ENCODE data around the gene KIF18B. TPM values are rescaled to one million over a fixed set of nuclear protein-coding genes. Genes with fewer than 3 reads are reported as not detected.

KIF18B gene
- total and polyA plus RNA-seq, 2 donors (not counting 1 experiment from before 2014, with no cell fraction given), result 0.44 to 0.48 TPM

- peaks cover 4% of the 10 kb centered on the region for H4K20me1 ChIP-seq (ENCODE audit: control insufficient read depth, insufficient read depth, low read length, poor library complexity, severe bottlenecking)
- intact Hi-C loops (cut with micrococcal nuclease), result no loop called here
- Mint-ChIP-seq H3K4me3 (peak overlapping the region; percentile 72), H3K4me1 (peaks cover 40% of the 10 kb centered on the region), H3K27ac (no peak overlapping the region), H3K9me3 (ENCODE audit: insufficient read depth) (no peaks in the 10 kb centered on the region), H3K27me3 (peaks cover 55% of the 10 kb centered on the region)
- H3K36me3 ChIP-seq (replicated peaks in 1 of 2; ENCODE audit: control extremely low read depth in 1 of 2, control insufficient read depth in 1 of 2, extremely low read depth in 1 of 2, insufficient read depth in 2 of 2, low read length in 1 of 2), result no peaks in the 10 kb centered on the region
- DNase-seq (peak; percentile 29), ATAC-seq (ENCODE audit: low read depth) (no peak)
- H3K4me2 ChIP-seq (replicated peaks; ENCODE audit: low read depth, low read length, poor library complexity, severe bottlenecking), result peak overlapping the region; percentile 84
- ChIA-PET CTCF (interaction anchor here (0.9 kb wide), 1 partner anchor 169 kb away, joined by 3 read pairs; the partner anchor contains the start of gene ACBD4), POLR2A (no interaction called here)
- no peak overlapping the region for H2AFZ ChIP-seq (ENCODE audit: insufficient read depth, low read depth, low read length, poor library complexity, severe bottlenecking)
- TF ChIP-seq CTCF (IDR thresholded peaks at IDR 0.05), result no peak
- no peak for TF ChIP-seq EZH2 (IDR thresholded peaks at IDR 0.05; ENCODE audit: borderline replicate concordance, insufficient read depth, low read depth, low read length, poor library complexity, severe bottlenecking)
- 13% methylated on average over 10 of the region's 21 CpGs for WGBS (ENCODE audit: insufficient coverage)
- no peak overlapping the region for H3K9ac ChIP-seq (ENCODE audit: low read length)
- H3K27ac ChIP-seq (ENCODE audit: low read length in 2 of 2), result no peak overlapping the region
- no peaks in the 10 kb centered on the region for H3K79me2 ChIP-seq (ENCODE audit: control insufficient read depth, insufficient read depth, low read length)
- peaks cover 0 to 37% (median 0%) of the 10 kb centered on the region in 3 donors for H3K9me3 ChIP-seq (ENCODE audit: control extremely low read depth in 1 of 3, control insufficient read depth in 2 of 3, insufficient read depth in 1 of 3, low read length in 2 of 3)
- peaks cover 32 to 45% of the 10 kb centered on the region in 2 donors for H3K4me1 ChIP-seq (ENCODE audit: control insufficient read depth in 2 of 2, insufficient read depth in 2 of 2, low read length in 2 of 2)
- H3K4me3 ChIP-seq (ENCODE audit: control extremely low read depth in 1 of 5, extremely low read depth in 1 of 5, insufficient read depth in 1 of 5, low read depth in 2 of 5, low read length in 4 of 5), result peak overlapping the region in 1 of 5 experiments; percentile 41
- H3K27me3 ChIP-seq (replicated peaks in 1 of 4; ENCODE audit: control extremely low read depth in 1 of 4, control insufficient read depth in 3 of 4, insufficient read depth in 4 of 4, low read length in 3 of 4), result peaks cover 0 to 72% (median 35%) of the 10 kb centered on the region in 4 experiments
These were observed 18.9 kb upstream of the KIF18B start for GRCh38 chr17:44966348-44967025.
